Measurements from ENCODE around the gene ADAMTS15. TPM values are rescaled to one million over a fixed set of nuclear protein-coding genes. Genes with fewer than 3 reads are reported as not detected.
A peak's percentile ranks its signal among the peaks of the same experiment; 100 is the strongest.

ADAMTS15 gene
- total RNA-seq, 4 donors from 2014 or later = 1.6 to 8.2 (median 2.4) TPM

DNA sequence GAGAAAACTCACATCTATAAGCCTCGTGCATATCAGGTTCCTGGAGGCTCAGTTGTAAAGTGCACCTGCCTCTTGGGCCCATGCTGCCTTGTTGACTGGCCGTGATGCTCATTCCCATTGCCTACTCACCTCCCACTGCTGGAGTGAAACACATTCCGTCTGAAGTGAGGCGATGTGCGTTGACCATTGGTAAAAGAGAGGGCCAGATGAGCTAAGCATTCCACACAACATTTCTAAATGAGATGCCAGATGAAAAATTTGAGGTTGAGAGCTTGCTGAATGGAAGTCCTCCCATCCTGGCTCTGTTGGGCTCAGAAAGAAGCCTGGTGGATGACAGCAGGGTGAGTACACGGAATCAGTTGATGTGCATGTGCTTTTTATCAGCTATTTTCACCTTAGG, 8.6 kb upstream of the ADAMTS15 start:
- H3K27me3 ChIP-seq = no peaks in the 10 kb centered on the region
- intact Hi-C loops (cut with DNase I; ENCODE audit: low total_unique reads) = loop anchor here (10.0 kb wide), 1 partner anchor 185 kb away; no protein-coding TSS in a partner anchor
- DNase-seq = no peak
- H3K9me3 ChIP-seq = no peaks in the 10 kb centered on the region
- TF ChIP-seq EP300 (IDR thresholded peaks at IDR 0.05; ENCODE audit: low read depth) (no peak), CTCF (IDR thresholded peaks at IDR 0.05) (no peak), POLR2AphosphoS5 (IDR thresholded peaks at IDR 0.05) (no peak), POLR2A (IDR thresholded peaks at IDR 0.05) (no peak)
- WGBS, 2 donors (ENCODE audit: low coverage in 1 of 2) = 81 to 93% methylated on average over 3 to 6 of the region's 6 CpGs
- no peaks in the 10 kb centered on the region for H3K36me3 ChIP-seq
- H3K4me3 ChIP-seq = no peak overlapping the region
- H3K27ac ChIP-seq = no peak overlapping the region
- in situ Hi-C loops (cut with MboI; ENCODE audit: low pct_ligation_motif_present in 1 of 4, low pct_unique_long_range_greater_than_20kb in 1 of 4, low sequenced_read_pairs in 3 of 4) = loop anchor here in 3 of 4 donors (5.0 to 25.0 kb wide), 3 partner anchors 222 to 425 kb away; no protein-coding TSS in a partner anchor
- H3K4me1 ChIP-seq = peaks cover 5 to 10% (median 7%) of the 10 kb centered on the region in 4 donors

GRCh38 chr11:130441719-130442118, 6.7 kb upstream of the ADAMTS15 start:
- Histone ChIP-seq H3K9me3 (no peaks in the 10 kb centered on the region), H3K4me3 (no peak overlapping the region), H3K27me3 (no peaks in the 10 kb centered on the region), H3K36me3 (no peaks in the 10 kb centered on the region), H3K27ac (no peak overlapping the region), H3K4me1 (no peaks in the 10 kb centered on the region)
- TF ChIP-seq EP300 (IDR thresholded peaks at IDR 0.05; ENCODE audit: low read depth) (no peak), POLR2AphosphoS5 (IDR thresholded peaks at IDR 0.05) (no peak), CTCF (IDR thresholded peaks at IDR 0.05) (no peak), POLR2A (IDR thresholded peaks at IDR 0.05) (no peak)
- no peak for DNase-seq
- 76 to 88% methylated on average over 2 of the region's 2 CpGs for WGBS, 2 donors (ENCODE audit: low coverage in 1 of 2)
- intact Hi-C loops (cut with DNase I; ENCODE audit: low total_unique reads) = no loop called here
- in situ Hi-C loops (cut with MboI; ENCODE audit: low pct_ligation_motif_present in 1 of 4, low pct_unique_long_range_greater_than_20kb in 1 of 4, low sequenced_read_pairs in 3 of 4) = loop anchor here in 1 of 4 donors (25.0 kb wide), 1 partner anchor 221 kb away; no protein-coding TSS in a partner anchor

DNA sequence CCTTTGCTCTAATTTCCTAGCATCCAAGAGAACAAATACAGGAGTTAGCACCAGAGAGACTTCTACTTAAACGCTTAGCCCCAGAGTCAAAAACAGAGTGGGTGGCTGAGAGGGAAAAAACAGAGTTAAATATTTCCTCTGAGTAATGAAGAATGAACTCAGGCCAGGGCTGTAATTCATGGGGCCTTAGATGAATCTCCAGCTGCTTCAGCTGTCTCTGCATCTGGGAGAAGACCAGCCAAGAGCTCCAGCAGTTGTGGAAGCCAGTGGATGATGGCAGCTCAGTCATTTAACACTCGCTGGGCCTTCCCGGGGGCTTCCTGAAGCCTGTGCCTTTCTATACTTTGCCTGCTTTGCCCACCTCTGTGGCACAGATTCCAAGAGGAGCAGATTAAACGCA, 5.7 kb upstream of the ADAMTS15 start:
- Histone ChIP-seq H3K27ac (peak overlapping the region in 2 of 4 donors; percentile 14 to 52), H3K4me1 (no peaks in the 10 kb centered on the region), H3K27me3 (no peaks in the 10 kb centered on the region), H3K9me3 (no peaks in the 10 kb centered on the region), H3K36me3 (no peaks in the 10 kb centered on the region), H3K4me3 (no peak overlapping the region)
- 79 to 100% methylated on average over 1 to 4 of the region's 4 CpGs for WGBS, 2 donors (ENCODE audit: low coverage in 1 of 2)
- TF ChIP-seq EP300 (IDR thresholded peaks at IDR 0.05; ENCODE audit: low read depth) (no peak), POLR2AphosphoS5 (IDR thresholded peaks at IDR 0.05) (no peak), CTCF (IDR thresholded peaks at IDR 0.05) (no peak), POLR2A (IDR thresholded peaks at IDR 0.05) (no peak)
- intact Hi-C loops (cut with DNase I; ENCODE audit: low total_unique reads) = no loop called here
- in situ Hi-C loops (cut with MboI; ENCODE audit: low pct_ligation_motif_present in 1 of 4, low pct_unique_long_range_greater_than_20kb in 1 of 4, low sequenced_read_pairs in 3 of 4) = loop anchor here in 1 of 4 donors (25.0 kb wide), 1 partner anchor 220 kb away; no protein-coding TSS in a partner anchor
- no peak for DNase-seq

DNA sequence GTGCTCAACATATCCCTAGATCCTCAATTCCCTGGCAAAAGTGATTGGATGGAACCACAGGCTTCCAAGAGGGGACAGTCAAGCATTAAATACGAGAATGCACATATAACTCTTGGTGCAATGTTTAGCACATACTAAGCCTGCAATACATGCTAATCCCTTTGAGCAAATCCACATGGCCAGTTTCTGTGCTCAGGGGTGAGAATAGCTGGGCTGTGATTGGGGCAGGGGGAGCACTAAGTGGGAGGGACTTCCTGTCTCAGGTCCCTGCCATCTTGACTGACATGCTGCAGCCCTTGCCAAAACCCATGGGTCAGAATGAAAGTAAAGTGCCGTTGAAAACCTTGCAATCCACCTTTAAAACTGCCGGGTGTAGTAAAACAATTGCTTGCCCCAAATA, 2.7 kb upstream of the ADAMTS15 start:
- no peak for TF ChIP-seq POLR2AphosphoS5 (IDR thresholded peaks at IDR 0.05)
- no peak for TF ChIP-seq POLR2A (IDR thresholded peaks at IDR 0.05)
- TF ChIP-seq EP300 (IDR thresholded peaks at IDR 0.05; ENCODE audit: low read depth) = no peak
- TF ChIP-seq CTCF (IDR thresholded peaks at IDR 0.05) = no peak
- Histone ChIP-seq H3K27ac (no peak overlapping the region), H3K27me3 (peaks cover 12% of the 10 kb centered on the region), H3K4me3 (no peak overlapping the region), H3K36me3 (no peaks in the 10 kb centered on the region), H3K9me3 (no peaks in the 10 kb centered on the region), H3K4me1 (peaks cover 7 to 27% (median 10%) of the 10 kb centered on the region in 4 donors)
- intact Hi-C loops (cut with DNase I; ENCODE audit: low total_unique reads) (no loop called here), in situ Hi-C loops (cut with MboI; ENCODE audit: low pct_ligation_motif_present in 1 of 4, low pct_unique_long_range_greater_than_20kb in 1 of 4, low sequenced_read_pairs in 3 of 4) (loop anchor here in 1 of 4 donors (25.0 kb wide), 1 partner anchor 217 kb away; no protein-coding TSS in a partner anchor)
- whole genome bisulfite sequencing, 2 donors (ENCODE audit: low coverage in 1 of 2) = 63 to 80% methylated on average over 1 to 3 of the region's 3 CpGs
- DNase-seq = no peak
